Osteoblast (primary cell): ENCODE data around the gene SEPTIN5. TPM values are rescaled to one million over a fixed set of nuclear protein-coding genes. Genes with fewer than 3 reads are reported as not detected.

Source experiments
- DNase-seq: peaks from one replicate; pipeline ENCODE4 v3.0.0; 2011; ENCODE audit warnings: low spot score, mixed read lengths; ENCODE audit not compliant: insufficient read length; ENCODE audit errors: missing footprints
- H2AFZ ChIP-seq: 2 replicates; pipeline ENCODE4 v1.6.0; 2011; ENCODE audit warnings: mild to moderate bottlenecking, low read length
- H3K27ac ChIP-seq: 2 replicates; pipeline ENCODE4 v1.5.1; 2011; ENCODE audit warnings: mild to moderate bottlenecking, low read depth, low read length, moderate library complexity
- H3K27me3 ChIP-seq: 2 replicates; pipeline ENCODE4 v1.6.0; 2012; ENCODE audit warnings: mild to moderate bottlenecking, control low read depth, inconsistent platforms, low read length, moderate library complexity; ENCODE audit not compliant: insufficient read depth
- H3K36me3 ChIP-seq: 2 replicates; pipeline ENCODE4 v1.5.1; 2011; ENCODE audit warnings: mild to moderate bottlenecking, low read length, control low read depth, moderate library complexity; ENCODE audit not compliant: insufficient read depth
- H3K4me1 ChIP-seq: 2 replicates; pipeline ENCODE4 v1.5.1; 2011; ENCODE audit warnings: mild to moderate bottlenecking, low read length, control low read depth, moderate library complexity; ENCODE audit not compliant: insufficient read depth
- H3K4me2 ChIP-seq: 2 replicates; pipeline ENCODE4 v1.6.0; 2011; ENCODE audit warnings: mild to moderate bottlenecking, low read length; ENCODE audit not compliant: insufficient read depth
- H3K4me3 ChIP-seq: fragments of 200-600 bp; sonication (generic); 3 replicates; pipeline ENCODE4 v1.5.1; 2012; ENCODE audit warnings: mild to moderate bottlenecking, low read length, inconsistent platforms; ENCODE audit not compliant: insufficient read depth
- H3K79me2 ChIP-seq: 2 replicates; pipeline ENCODE4 v1.6.0; 2012; ENCODE audit warnings: mild to moderate bottlenecking, low read length, control low read depth, inconsistent platforms; ENCODE audit not compliant: insufficient read depth
- H3K9me3 ChIP-seq: 2 replicates; pipeline ENCODE4 v1.5.1; 2011; ENCODE audit warnings: low read depth, low read length, control low read depth
- H4K20me1 ChIP-seq: 2 replicates; pipeline ENCODE4 v1.6.0; 2012; ENCODE audit warnings: mild to moderate bottlenecking, low read length, control low read depth; ENCODE audit not compliant: insufficient read depth
- total RNA-seq: library from RNA; depleted of rRNA; stranded (reverse); fragments of >200 nt; gene quantifications from 2 replicates; pipeline ENCODE4 v1.2.3, GENCODE V29; 2012
- TF ChIP-seq, protein P1 (sequence below): IDR thresholded peaks from 2 replicates; pipeline ENCODE4 v1.5.1; 2011; ENCODE audit warnings: mild to moderate bottlenecking, low read depth, low read length, moderate library complexity; ENCODE audit errors: extremely low read depth

SEPTIN5 gene
- total RNA-seq, 1 donor: 14.5 TPM

DNA sequence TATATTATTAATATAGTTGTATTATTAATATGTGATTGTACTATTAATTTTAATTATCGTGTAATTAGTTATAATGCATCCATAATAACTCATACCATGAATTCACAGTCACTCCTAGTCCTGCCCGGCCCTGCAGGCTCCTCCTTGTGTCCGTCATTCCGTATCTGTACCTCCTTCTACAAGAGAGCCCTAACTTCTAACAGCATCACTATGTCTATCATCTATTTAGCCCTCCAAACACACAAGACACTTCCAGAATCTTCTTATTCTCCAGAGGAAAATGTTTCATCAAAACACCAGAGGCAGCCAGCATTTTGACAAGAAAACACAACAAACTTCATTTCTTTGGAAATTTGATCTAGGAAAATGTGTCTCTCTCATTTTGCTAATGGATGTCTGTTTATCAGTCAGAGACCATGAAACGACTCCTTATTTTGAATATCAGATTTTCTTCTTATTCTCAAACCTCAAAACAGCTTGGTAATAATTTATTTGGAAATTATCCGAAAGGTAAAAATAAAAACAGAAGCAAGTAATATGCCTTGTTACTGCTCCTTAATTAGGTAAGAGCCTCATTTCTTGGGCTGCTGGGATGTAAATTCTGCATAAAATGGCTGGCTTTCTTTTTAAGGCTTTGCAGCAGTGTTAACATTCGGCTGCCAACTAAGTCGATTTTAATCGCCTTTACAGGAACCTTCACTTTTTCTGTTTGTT, 23.1 kb upstream of the SEPTIN5 start:
- peak overlapping the region; percentile 88 for H2AFZ ChIP-seq
- peak overlapping the region; percentile 40 for H3K4me3 ChIP-seq
- DNase-seq: peak; percentile 57
- H3K27ac ChIP-seq: no peak overlapping the region
- H3K36me3 ChIP-seq: no peaks in the 10 kb centered on the region
- H3K4me2 ChIP-seq: peak overlapping the region; percentile 59
- H3K4me1 ChIP-seq: peaks cover 4% of the 10 kb centered on the region
- H3K27me3 ChIP-seq: peaks cover 23% of the 10 kb centered on the region
- H4K20me1 ChIP-seq: no peaks in the 10 kb centered on the region
- H3K9me3 ChIP-seq: no peaks in the 10 kb centered on the region
- no peaks in the 10 kb centered on the region for H3K79me2 ChIP-seq
- TF ChIP-seq, protein P1, sequence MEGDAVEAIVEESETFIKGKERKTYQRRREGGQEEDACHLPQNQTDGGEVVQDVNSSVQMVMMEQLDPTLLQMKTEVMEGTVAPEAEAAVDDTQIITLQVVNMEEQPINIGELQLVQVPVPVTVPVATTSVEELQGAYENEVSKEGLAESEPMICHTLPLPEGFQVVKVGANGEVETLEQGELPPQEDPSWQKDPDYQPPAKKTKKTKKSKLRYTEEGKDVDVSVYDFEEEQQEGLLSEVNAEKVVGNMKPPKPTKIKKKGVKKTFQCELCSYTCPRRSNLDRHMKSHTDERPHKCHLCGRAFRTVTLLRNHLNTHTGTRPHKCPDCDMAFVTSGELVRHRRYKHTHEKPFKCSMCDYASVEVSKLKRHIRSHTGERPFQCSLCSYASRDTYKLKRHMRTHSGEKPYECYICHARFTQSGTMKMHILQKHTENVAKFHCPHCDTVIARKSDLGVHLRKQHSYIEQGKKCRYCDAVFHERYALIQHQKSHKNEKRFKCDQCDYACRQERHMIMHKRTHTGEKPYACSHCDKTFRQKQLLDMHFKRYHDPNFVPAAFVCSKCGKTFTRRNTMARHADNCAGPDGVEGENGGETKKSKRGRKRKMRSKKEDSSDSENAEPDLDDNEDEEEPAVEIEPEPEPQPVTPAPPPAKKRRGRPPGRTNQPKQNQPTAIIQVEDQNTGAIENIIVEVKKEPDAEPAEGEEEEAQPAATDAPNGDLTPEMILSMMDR: no peak

DNA sequence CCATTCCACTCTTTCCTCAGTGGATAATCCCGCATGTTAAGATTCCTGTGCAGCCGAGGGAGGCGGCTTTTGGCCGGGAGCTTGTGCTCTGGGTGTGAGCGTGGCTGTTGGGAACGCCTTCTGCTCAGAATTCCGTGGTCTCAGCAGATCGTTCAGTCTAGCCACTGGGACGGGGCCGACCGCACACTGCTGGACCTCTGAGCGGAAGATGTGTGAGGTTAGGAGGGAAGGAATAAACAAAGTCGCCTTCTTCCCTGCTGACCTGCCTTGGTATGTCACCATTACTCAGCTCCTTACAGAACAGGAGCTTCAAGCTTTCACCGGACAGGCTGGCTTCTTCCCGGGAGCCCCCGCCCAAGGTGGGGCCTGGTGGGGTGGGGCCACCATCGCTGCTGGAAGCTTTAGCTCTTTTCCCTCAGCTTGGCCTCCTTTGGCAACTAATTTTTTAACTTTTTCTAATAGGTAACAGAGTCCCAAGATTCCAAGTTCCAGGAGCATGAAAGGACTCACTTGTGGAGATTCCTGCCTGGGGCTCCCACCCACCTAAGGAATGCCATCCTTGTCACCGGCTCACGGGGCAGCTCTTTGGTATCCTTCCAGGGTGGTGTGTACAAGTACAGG, 22.5 kb upstream of the SEPTIN5 start:
- TF ChIP-seq, protein P1: no peak

DNA sequence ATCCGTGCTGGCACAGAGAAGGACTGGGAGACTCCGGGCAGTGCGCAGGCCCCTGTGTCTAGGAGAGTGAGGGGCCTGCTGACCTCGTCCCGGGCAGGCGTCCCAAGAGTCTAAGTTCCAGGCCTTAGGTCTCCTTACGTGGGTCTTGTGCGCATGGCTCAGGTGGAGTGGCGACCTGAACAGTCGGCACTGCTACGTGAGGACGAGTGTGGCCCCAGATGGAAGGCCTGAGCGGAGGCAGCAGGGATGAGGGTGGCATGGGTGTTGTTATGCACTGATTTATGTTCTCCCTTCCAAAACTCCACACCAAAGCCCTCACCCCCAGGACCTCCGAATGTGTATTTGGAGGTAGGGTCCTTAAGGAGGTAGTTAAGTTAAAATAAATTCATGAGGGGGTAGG, 20.7 kb upstream of the SEPTIN5 start:
- Histone ChIP-seq H3K4me1 (peaks cover 4% of the 10 kb centered on the region), H4K20me1 (no peaks in the 10 kb centered on the region), H3K9me3 (no peaks in the 10 kb centered on the region), H3K27ac (no peak overlapping the region), H3K79me2 (no peaks in the 10 kb centered on the region), H3K36me3 (no peaks in the 10 kb centered on the region), H3K4me2 (no peak overlapping the region), H3K27me3 (peaks cover 22% of the 10 kb centered on the region), H2AFZ (no peak overlapping the region), H3K4me3 (no peak overlapping the region)
- no peak for DNase-seq
- TF ChIP-seq, protein P1: no peak

More for the DNA sequence above, 22.5 kb upstream of the SEPTIN5 start:
- Histone ChIP-seq H3K27me3 (peaks cover 23% of the 10 kb centered on the region), H4K20me1 (no peaks in the 10 kb centered on the region), H2AFZ (peak overlapping the region; percentile 88), H3K27ac (no peak overlapping the region), H3K4me2 (peak overlapping the region; percentile 59), H3K4me1 (peaks cover 4% of the 10 kb centered on the region), H3K4me3 (peak overlapping the region; percentile 40), H3K36me3 (no peaks in the 10 kb centered on the region), H3K79me2 (no peaks in the 10 kb centered on the region), H3K9me3 (no peaks in the 10 kb centered on the region)
- peak; percentile 87 for DNase-seq

DNA sequence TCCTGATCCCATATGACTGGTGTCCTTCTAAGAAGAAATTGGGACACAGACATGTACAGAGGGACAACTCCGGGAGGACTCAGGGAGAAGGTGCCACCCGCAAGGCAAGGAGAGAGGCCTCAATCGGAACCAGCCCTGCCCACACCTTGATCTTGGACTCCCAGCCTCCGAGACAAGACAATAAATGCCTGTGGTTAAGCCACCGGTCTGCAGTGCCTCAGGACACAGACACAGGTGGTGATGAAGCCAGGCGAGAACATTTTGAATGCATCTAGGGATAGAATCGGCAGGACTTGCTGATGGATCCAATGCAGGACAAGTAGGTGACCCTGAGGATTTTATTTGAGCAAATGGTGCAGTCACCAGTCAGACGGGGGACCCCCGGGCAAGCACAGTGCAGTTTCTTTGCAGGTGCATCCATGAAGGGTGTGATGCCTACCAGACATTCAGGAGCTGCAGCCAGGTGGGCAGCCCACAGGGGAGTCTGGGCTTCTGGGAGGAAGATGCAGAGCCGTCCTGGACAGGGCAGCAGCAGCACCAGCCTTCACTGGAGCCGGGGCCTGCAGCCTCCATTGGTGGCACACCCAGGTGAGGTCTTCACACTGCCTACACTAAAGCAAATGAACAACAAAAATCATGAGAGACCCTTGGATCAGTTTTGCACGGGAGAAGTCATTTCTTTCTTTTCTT, 20.2 kb upstream of the SEPTIN5 start:
- Histone ChIP-seq H3K27me3 (peaks cover 17% of the 10 kb centered on the region), H4K20me1 (no peaks in the 10 kb centered on the region), H3K4me2 (no peak overlapping the region), H2AFZ (no peak overlapping the region), H3K36me3 (no peaks in the 10 kb centered on the region), H3K4me3 (no peak overlapping the region), H3K9me3 (no peaks in the 10 kb centered on the region), H3K4me1 (peaks cover 4% of the 10 kb centered on the region), H3K79me2 (no peaks in the 10 kb centered on the region), H3K27ac (no peak overlapping the region)
- DNase-seq: peak; percentile 21
- TF ChIP-seq, protein P1: no peak
